C4-2B (cell line): ENCODE results near the gene GDA.

Experiments
- ZFX ChIP-seq: fragments of 450-650 bp; IDR thresholded peaks from 2 replicates; pipeline ENCODE4 v1.6.1; 2017
- TF ChIP-seq, protein P1 (sequence below): fragments of 450-650 bp; conservative IDR thresholded peaks from 2 replicates; pipeline ENCODE4 v1.5.1; 2017; ENCODE audit warnings: mild to moderate bottlenecking

GRCh38 chr9:72151104-72151503 is 1.9 kb downstream of the GDA start:
- TF ChIP-seq, protein P1, sequence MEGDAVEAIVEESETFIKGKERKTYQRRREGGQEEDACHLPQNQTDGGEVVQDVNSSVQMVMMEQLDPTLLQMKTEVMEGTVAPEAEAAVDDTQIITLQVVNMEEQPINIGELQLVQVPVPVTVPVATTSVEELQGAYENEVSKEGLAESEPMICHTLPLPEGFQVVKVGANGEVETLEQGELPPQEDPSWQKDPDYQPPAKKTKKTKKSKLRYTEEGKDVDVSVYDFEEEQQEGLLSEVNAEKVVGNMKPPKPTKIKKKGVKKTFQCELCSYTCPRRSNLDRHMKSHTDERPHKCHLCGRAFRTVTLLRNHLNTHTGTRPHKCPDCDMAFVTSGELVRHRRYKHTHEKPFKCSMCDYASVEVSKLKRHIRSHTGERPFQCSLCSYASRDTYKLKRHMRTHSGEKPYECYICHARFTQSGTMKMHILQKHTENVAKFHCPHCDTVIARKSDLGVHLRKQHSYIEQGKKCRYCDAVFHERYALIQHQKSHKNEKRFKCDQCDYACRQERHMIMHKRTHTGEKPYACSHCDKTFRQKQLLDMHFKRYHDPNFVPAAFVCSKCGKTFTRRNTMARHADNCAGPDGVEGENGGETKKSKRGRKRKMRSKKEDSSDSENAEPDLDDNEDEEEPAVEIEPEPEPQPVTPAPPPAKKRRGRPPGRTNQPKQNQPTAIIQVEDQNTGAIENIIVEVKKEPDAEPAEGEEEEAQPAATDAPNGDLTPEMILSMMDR, result no peak
- TF ChIP-seq ZFX, result no peak
